HG03565 (cell line): ENCODE data around the gene CLK3.
"Not testable (repeated sequence)": the region's sequence is repeated elsewhere in the genome, so short reads cannot be mapped to it uniquely, and the experiment has no call there.

Experiments
- ATAC-seq: cut with Tn5 transposase; IDR thresholded peaks from one replicate; pipeline ENCODE4 v1.9.1; 2021; ENCODE audit warnings: mild to moderate bottlenecking, moderate library complexity; ENCODE audit not compliant: unreplicated experiment

Gene CLK3

DNA sequence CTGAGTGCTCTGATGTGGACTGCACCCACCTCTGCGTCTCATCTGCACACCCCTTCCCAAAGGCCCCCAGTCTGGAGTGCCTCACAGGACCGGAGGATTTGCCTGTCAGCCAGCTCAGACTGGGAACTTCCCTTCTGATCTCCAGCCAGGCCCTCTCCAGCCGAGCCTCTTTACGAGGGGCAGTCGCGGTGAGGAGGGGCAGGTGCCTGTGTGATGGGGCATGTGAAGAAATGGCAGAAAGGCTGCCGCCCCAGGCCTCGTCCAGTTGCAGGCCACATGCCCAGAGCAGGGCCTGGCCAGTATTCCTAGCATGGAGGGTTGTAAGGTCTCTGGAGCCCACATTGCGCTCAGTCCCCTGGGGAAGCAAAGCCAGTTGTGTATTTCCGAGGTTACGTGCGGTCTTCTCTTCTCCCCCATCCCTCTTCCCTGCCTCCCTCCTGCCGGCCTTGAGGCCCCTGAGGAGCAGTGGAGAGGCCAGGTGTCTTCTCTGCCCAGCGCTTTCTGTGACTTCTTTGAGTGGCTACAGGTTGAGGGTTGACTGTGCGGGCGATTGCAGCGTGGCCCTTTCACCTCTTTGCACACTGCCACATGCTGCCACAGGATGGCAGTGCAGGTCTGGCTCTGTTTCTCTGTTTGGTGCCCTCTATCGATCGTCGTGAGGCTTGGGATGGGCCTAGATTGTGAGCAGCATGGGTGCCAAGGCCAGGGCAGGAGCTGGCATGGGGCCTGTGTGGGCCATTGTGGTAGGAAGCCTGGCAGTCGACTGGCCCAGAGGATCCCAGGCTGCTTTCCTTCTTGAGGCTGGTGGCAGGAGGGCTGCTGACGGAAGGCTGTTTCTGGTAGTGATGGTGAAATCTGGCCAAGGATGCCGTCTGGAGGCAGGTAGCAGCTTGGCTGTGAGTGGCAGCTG, 5.3 kb downstream of the CLK3 start:
- no peak for ATAC-seq

DNA sequence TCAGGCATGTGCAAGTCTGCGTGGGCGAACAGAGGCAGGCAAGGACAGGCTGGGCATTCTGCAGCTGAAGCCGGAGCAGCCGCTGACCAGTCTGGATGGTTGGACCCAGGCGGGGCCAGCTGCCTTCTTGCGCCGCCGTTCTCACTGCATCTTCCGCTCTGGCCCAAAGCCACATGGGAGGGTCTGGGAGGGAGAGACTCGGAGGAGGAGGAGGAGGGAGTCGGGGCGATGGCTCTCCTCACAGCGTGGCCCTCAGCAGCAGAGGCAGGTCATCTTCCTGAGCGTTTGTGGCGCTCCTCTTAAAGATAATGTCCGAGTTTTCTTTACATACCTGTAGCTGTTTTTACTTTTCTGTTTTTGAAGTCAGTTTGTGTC, 5.9 kb downstream of the CLK3 start:
- ATAC-seq: no peak

DNA sequence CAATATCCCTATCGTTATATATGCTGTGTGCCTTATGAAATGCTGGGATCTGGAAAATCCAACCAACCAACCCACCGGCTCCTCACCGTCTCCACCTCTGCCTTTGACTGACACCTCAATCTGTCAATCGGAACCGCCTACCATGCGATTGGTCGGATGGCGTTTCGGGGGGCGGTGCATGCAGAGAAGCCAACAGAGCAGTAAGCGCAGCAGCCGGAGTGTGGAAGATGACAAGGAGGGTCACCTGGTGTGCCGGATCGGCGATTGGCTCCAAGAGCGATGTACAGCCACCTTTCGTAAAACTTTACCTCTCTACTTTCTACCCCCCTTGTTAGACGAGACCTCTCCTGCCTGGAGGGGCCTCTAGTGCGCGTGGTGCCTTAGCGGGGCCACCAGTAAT, 6.3 kb downstream of the CLK3 start:
- no peak for ATAC-seq

DNA sequence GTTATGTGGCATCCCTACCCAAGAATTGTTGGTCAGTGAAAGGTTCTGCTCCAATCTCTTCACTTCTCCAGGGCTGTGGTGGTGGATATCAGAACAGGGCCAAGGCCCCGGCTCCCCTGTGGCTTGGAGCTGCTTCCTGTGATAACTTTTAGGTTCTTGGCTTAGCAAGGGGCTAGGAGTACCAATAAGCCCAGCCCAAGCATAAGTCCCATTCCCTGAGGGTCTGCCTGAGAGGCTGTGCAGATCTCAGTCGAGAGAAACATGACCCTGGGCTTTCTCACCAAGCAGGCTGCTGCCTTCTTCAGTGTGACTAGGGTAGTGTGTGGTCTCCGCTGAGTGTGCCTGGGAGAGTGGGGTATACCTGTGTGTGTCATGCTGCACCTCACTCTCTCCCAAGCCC, 7.1 kb downstream of the CLK3 start:
- no peak for ATAC-seq

DNA sequence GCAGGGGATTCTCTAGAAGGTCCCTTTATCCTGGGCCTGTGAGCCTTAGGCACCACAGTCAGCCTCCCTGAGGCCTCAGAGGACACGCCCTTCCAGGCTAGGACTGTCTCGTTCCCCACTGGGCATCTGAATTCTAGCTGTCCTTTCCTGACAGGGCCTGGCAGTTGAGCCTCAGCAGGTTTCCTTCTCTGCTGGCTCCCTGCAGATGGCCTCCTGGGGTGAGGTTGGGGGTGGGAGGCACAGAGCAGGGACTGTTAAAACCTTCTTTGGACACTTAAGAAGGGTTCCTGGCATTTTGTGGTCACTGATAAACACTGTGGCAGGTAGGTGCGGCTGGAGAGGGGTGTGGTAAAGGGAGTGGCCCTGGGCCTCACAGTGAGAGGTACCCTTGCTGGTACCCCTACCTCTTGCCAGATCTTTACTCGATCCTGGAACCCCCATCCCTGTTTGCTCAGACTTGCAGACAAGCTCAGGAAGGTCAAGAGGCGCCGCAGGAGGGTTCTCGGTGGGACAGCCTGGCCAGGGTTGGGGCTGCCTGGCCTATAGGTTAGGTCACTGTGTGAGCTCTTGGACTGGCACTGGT, 8.5 kb downstream of the CLK3 start:
- no peak for ATAC-seq

DNA sequence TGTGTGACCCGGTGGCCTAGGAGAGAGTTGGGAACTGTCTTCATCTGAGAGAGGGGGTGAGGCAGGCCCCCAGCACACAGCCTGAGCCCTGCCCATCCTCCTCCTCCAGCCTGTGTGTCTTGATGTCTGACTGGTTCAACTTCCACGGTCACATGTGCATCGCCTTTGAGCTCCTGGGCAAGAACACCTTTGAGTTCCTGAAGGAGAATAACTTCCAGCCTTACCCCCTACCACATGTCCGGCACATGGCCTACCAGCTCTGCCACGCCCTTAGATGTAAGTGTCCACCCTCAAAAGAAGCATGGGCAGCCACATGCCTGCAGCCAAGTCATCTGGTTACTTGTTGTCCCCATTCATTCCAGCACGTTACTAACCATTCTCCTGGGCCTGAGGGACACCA, 10.1 kb downstream of the CLK3 start:
- ATAC-seq: no peak

DNA sequence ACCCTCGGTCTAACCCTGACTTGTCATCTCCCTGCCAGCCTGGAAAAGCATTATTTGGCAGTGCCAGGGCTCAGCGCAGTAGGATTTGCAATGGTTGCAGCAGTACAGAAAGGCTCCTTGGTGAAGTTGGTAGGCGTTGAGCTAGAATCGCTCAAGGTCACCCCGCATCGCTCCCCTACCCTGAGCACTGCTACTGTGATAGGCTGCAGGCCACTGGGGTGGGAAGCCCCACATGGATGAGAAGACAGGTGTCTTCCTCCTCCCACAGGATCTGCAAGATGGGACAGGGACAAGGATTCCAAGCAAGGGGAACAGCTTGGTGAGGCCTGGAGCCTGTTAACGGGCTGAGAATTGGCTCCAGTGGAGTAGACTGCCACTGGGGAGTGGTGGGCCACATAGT, 10.7 kb downstream of the CLK3 start:
- ATAC-seq: no peak

DNA sequence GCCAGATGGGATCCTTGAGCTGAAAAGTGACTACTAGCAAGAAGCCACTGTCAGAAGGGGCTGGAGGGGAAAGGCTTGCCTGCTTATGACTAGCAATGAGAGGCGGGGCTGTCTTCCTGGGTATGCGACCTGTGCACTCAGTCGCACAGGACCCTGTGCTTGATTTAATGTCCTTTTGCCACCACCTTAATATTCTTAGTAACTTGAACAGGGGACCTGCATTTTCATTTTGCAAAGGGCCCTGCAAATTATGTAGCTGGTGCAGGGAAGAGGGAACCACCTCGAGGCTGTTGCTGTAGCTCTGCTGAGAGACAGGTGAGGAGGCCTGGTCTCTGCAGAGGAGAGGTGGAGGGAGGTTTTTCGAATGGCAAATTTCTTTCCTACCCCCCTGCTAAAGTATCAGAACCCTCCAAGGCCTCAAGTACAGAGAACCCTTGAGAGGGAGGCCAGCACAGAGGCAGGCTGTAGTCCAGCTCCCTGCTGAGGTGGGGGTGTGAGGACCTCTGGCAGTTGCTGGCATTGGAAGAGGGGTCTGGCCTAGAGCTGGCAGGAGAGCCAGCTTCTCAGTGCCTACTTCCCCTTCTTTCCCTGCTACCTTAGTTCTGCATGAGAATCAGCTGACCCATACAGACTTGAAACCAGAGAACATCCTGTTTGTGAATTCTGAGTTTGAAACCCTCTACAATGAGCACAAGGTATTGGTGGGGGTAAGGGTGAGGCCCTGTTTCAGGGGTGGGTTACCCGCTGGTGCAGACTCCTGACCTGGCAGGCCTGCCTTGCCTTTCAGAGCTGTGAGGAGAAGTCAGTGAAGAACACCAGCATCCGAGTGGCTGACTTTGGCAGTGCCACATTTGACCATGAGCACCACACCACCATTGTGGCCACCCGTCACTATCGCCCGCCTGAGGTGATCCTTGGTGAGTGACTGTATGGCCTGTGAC, 11.4 kb downstream of the CLK3 start:
- ATAC-seq: peak; percentile 46

DNA sequence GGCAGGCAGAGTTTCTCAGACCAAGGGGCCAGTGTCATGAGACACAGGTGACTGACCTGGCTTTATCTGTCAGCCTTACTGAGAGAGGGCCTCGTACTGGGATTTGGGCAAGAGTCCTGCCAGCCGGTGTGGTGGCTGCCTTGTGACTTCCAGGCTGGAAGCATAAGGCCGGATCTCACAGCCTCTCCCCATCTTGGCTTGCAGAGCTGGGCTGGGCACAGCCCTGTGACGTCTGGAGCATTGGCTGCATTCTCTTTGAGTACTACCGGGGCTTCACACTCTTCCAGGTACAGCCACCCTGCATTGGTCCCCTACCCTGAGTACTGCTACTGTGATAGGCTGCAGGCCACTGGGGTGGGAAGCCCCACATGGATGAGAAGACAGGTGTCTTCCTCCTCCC, 12.1 kb downstream of the CLK3 start:
- no peak for ATAC-seq

DNA sequence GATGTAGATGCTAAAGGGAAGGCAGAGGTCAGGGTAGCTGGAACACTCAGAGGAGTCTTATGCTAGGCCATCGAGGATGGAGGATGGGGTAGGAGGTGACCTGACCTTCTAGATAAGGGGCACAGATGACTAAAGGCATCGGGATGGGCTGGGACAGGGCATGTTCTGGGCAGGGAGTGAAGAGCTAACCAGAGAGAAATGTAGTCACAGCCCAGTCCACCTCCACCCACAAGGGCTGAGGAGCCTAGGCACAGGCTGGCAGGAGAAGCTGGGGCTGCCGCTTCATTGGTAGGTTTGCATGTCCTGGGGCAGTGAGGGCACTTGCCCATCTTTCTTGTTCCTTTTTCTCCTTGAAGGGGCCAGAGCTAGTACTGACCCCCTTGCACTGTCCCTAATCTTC, 12.6 kb downstream of the CLK3 start:
- no peak for ATAC-seq

DNA sequence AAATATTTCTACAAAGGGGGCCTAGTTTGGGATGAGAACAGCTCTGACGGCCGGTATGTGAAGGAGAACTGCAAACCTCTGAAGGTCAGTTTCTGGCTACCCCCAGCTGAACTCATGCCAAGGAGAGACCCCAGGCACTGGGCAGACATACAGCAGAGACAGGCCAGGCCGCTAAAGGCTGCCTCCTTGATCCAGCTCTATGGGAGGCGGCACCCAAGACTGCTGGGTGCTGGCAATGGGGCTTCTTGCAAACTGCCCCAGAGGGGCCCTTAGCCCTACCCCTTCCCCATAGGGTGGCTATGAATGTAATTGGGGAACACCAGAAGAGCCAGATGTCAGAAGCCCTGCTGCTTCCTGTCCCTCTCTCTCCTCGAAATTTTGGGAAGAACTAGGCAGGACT, 13.3 kb downstream of the CLK3 start:
- ATAC-seq: no peak

DNA sequence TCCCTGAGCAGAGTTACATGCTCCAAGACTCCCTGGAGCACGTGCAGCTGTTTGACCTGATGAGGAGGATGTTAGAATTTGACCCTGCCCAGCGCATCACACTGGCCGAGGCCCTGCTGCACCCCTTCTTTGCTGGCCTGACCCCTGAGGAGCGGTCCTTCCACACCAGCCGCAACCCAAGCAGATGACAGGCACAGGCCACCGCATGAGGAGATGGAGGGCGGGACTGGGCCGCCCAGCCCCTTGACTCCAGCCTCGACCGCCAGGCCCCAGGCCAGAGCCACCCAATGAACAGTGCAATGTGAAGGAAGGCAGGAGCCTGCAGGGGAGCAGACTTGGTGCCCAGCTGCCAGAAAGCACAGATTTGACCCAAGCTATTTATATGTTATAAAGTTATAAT, 14.1 kb downstream of the CLK3 start:
- not testable (repeated sequence) for ATAC-seq

DNA sequence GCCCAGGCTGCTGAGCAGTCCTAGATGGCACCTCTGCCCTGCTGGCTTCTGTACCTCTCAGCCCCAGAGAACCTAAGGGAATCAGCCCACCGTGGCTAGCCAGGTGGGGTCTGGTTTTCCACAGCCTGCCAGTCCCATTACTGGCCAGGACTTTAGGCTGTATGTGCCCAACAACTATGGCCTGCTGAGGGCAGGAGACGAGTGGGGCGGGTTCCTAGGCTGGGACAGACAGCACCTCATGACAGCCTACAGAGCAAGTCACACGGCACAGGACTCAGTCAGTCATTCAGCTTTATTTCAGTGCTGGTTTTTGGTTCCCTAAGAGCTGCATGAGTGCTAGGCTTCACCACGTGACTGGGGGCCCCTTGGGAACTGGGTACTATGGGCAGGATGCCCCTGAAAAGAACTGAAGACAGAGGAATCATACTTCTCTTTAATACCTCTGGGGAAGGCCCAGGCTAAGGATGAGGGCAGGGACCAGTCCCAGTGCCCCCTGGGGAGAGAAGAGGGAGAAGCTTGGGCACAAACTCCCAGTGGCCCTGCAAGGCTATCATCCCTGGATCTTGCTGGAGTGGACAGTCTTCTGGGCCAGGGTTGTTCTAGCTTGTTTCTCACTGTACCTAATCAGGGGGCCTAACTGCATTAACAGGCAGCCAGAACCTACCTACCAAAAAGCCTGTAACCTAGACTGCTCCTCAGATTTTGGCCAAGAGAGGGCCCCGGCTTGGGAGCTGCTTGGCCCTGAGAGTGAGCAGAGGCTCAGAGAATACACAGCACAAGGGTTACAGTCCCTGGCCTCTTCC, 14.8 kb downstream of the CLK3 start:
- no peak for ATAC-seq

DNA sequence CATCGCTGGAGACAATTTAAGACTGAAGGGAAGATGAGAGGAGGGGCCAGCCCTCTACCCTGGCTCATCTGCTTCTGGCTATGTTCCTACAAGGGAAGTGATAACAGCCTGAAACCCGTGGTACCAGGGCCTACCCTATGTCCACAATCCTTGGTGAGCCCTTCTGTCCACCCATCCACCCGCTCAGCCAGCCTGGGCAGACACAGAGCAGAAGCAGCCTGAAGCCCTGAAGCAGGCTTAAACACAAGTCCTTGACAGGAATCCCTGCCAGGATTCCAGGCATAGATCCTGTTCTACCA, 15.4 kb downstream of the CLK3 start:
- ATAC-seq: no peak

DNA sequence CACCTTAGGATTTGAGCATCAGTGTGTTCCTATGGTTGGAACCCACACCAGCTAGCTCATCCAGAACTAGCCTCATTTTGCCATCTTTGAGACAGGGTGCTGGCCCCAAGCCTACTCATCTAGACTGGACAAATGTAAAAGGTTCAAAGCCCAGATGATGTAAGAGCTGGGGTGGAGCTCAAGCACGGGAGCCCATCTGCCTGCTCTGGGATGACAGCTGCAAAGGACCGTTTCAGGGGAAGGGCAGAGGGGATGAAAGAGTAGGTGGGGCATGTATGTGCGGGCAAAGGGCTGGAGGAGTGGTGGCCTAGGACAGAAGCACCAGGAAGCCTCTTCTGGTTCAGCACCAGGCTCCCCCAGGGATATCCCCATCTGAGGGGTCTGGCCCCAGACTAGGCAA, 15.8 kb downstream of the CLK3 start:
- ATAC-seq: no peak

DNA sequence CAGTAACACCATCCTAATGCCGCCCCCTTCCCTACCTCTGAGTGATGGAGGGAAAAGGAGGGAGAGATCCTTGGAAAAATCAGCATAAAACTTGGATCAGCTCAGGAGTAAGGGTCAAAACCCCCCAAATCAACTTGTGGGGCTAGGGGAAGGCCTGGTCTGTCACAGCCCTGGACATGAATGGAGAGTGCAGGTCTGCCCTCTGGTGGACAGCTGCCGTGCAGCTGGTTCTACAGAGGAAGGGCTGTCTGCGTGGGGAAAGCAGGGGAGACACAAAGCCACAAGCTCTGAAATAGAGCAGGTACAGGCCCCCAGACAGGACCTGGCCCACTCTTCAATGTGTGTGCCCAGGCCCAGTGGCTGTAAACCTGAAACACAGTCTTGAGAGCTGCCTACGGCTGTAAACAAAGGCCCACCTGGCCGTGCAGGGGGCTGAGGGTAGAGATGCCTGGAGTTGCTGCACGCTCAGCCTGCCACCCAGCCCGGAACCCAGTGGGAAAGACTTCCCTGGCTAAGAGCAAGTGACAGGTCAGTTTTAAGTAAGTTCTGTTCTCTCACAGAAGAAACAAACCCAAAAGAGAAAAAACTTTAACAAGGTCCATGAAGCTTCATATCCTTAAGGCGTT, 16.4 kb downstream of the CLK3 start:
- ATAC-seq: no peak

DNA sequence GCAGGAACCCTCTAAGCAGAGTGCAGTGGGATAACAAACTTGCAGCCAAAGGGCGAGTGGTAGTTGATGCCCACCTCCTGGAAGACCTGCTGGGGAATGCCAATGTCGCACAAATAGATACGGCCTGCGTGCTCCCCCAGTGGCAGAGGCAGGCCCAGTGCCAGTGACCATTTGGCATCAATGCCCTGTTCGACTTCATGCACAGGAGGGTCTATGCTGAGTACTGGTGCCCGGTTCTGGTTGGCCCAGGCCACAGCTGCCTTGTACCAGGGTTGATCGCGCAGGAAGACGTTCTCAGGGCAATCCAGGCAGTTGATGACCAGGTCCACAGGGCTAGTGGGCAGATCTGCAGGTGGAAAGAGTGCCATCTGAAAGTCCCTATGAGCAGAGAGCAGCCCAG, 17.0 kb downstream of the CLK3 start:
- no peak for ATAC-seq

DNA sequence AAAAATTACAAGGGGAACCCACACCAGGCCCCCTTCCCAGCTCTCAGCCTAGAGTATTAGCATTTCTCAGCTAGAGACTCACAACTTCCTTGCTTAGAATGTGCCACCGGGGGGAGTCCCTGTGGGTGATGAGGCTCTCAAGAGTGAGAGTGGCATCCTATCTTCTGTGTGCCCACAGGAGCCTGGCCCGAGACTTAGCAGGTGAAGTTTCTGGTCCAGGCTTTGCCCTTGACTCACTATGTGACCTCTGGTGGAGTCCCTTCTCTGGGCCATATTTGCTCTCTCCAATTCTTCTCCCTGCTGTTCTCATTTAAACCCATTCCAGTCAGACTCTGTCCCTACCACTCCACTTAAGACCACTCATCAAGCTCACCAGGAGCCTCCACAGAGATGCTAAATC, 18.1 kb downstream of the CLK3 start:
- ATAC-seq: no peak

DNA sequence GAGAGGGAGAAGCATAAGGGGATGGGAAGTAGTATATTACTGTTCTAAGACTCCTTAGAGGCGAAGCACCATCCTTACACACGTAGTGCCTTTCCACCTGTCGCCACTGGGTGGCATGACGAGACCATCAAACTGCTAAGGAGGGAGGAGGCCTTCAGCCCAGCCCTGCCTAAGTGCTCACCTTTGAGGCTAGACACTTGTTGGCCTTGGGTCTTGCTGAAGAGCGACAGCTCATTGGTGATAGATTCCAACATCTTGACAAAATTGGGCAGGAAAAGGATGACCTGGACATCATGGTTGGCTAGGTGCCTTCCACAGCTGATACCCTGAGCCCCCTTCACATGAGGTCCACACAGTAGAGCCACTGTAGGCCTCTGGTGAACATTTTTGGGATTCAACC, 19.6 kb downstream of the CLK3 start:
- no peak for ATAC-seq

DNA sequence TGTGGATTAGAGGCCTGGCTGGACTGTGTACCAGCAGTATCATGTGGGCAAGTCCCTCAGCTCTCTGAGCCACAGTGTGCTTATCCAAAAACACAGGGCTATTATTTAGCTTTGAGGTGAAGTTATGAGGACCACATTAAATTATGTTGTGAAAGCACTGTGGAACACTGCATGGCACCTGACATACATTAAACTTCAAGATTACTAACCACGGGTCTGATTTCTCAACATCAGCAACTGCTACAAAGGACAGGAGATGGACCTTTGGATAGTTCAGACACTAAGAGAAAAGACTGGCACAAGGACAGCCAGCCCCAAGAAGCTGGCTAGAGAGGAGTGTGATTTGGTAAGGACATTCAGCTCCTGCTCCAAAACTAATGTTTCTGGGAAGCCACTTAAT, 21.3 kb downstream of the CLK3 start:
- ATAC-seq: no peak

DNA sequence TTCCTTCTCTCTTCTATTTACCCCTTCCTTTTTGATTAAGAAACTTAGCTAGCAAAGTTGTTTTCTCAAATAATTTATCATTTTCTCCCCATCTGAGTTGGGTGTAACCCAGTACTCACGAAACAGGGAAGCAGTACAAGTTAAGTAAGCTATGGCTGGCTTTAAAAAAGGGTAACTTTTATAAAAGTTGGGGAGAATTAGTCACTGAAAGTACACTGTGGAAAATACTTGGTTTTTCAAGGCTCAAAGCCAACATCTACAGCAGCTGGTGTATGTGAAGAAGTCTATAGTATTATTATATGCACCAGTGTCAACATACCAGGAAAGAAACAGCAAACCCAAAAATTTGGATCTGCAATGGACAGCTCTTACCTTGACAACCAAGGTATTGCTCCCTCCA, 25.5 kb downstream of the CLK3 start:
- ATAC-seq: no peak
